Adrenal gland (tissue), 12 donors: ENCODE results near the gene TSPAN8. TPM values are rescaled to one million over a fixed set of nuclear protein-coding genes. Genes with fewer than 3 reads are reported as not detected.

Experiments used
- DNase-seq, 7 donors: peaks; one replicate each; pipeline ENCODE4 v3.0.0-alpha.2; 2019 to 2020
- H3K27ac ChIP-seq, 5 donors: fragments of 200-600 bp; sonication (generic) in 4 of 5; 1 replicate in 3 of 5; 2 replicates in 2 of 5; pipeline versions ENCODE4 v1.5.1 to v1.8.0; 2016 to 2020; ENCODE audit warnings: mild to moderate bottlenecking in 1 of 5
- H3K27me3 ChIP-seq: fragments of 200-600 bp; 2 replicates; pipeline ENCODE4 v1.8.0; 2021
- H3K36me3 ChIP-seq, 2 donors: fragments of 200-600 bp; replicated peaks in 1 of 2; 1 replicate in 1 of 2; 2 replicates in 1 of 2; pipeline versions ENCODE4 v1.5.1 to v1.8.0; 2018 to 2022
- H3K4me1 ChIP-seq, 2 donors: fragments of 200-600 bp; replicated peaks in 1 of 2; 1 replicate in 1 of 2; 2 replicates in 1 of 2; pipeline versions ENCODE4 v1.5.1 to v1.8.0; 2018 to 2021
- H3K4me3 ChIP-seq, 4 donors: fragments of 200-600 bp; sonication (generic) in 3 of 4; one replicate each; pipeline ENCODE4 v1.5.1; 2016 to 2018
- H3K9me3 ChIP-seq, 3 donors: fragments of 200-600 bp; sonication (generic) in 1 of 3; replicated peaks in 1 of 3; 1 replicate in 2 of 3; 2 replicates in 1 of 3; pipeline versions ENCODE4 v1.5.1 to v1.8.0; 2016 to 2021
- POLR2A ChIP-seq, 2 donors: fragments of 450-650 bp; IDR thresholded peaks; one replicate each; pipeline ENCODE4 v1.6.1; 2017; ENCODE audit warnings: antibody characterized with exemption in 2 of 2, mild to moderate bottlenecking in 2 of 2, moderate library complexity in 1 of 2
- WGBS, 4 donors: extraction: QIAGEN DNeasy Blood & Tissue Kit in 2 of 4; methylation state at CpG; one replicate each; pipeline versions ENCODE4 v1.1.5 to v1.1.7; 2013 to 2017; 5-methylcytosine and 5-hydroxymethylcytosine counted together
- intact Hi-C, 2 donors: fragments of 100-400 bp; cut with DNase I; formaldehyde crosslinking; loops; one replicate each; pipeline versions ENCODE4 v1.14.1 to v1.15.0; 2022 to 2023
- polyA plus RNA-seq, 3 donors: library from polyadenylated mRNA; stranded (reverse); fragments of 200-250 nt in 2 of 3; fragments of 350-450 nt in 1 of 3; fragmentation: Illumina TruSeq in 1 of 3; extraction: RNeasy Lipid Tissue Mini Kit (QIAGEN cat#74804) in 1 of 3; gene quantifications; one replicate each; pipeline ENCODE4 v1.2.3, GENCODE V29; 2013 to 2014
- total RNA-seq, 9 donors: library from RNA; depleted of rRNA in 4 of 9; stranded (reverse); fragments of >200 nt in 4 of 9; fragments of 120-200 nt in 1 of 9; fragmentation: NEBNext Ultra II Directional in 1 of 9; extraction: Animal tissue kit (Norgen Biotek cat#: 25700) in 1 of 9; gene quantifications; one replicate each; pipeline versions ENCODE4 v1.1.0 to v1.2.4, GENCODE V29; 2013 to 2023
- TF ChIP-seq, protein P1 (sequence below), 6 experiments: fragments of 450-650 bp in 4 of 6; fragments of 200-600 bp in 2 of 6; sonication (generic) in 1 of 6; IDR thresholded peaks; 1 replicate in 5 of 6; 2 replicates in 1 of 6; pipeline versions ENCODE4 v1.5.1 to v1.8.0; 2016 to 2021; ENCODE audit warnings: antibody characterized with exemption in 6 of 6, mild to moderate bottlenecking in 2 of 6, moderate library complexity in 1 of 6
- donor health status: healthy with polysubstance abuse.
- donor health status: Bipolar disorder and iron deficiency.
- donor health status: DM: yes; HTN: yes; CAD: no.
- donor health status: DM: no; HTN: no; CAD: no.
- donor health status: DM: no; HTN: no; CAD: no.
- donor health status: DM: yes; HTN: yes; CAD: no.

The TSPAN8 gene
- total and polyA plus RNA-seq, 12 donors: 0.90 to 11.6 (median 3.7) TPM

DNA sequence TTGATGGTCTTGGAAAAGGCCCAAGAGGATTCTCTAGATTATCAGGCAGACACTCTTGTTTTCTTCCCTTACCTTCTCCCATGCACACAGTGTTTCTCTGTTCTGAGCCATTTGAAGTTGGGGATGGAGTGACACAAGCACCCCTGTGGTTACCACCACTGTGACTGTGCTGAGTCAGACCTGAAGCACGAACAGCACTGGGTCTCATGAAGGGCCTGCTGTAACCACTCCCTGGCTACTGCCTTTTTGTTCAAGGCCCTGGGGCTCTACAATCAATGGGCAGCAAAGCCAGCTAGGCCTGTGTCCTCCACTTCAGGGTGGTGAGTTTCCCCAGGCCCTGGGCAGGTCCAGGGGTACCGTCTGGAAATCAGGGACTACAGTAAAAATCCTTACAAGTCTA, 65.5 kb downstream of the TSPAN8 start:
- no peaks in the 10 kb centered on the region for H3K4me1 ChIP-seq
- no peaks in the 10 kb centered on the region for H3K9me3 ChIP-seq
- H3K36me3 ChIP-seq: no peaks in the 10 kb centered on the region
- WGBS, 4 donors: 43 to 100% (median 74%) methylated on average over 1 to 2 of the region's 2 CpGs
- H3K27ac ChIP-seq: no peak overlapping the region
- no peak for TF ChIP-seq POLR2A (IDR thresholded peaks at IDR 0.05)
- TF ChIP-seq, protein P1, sequence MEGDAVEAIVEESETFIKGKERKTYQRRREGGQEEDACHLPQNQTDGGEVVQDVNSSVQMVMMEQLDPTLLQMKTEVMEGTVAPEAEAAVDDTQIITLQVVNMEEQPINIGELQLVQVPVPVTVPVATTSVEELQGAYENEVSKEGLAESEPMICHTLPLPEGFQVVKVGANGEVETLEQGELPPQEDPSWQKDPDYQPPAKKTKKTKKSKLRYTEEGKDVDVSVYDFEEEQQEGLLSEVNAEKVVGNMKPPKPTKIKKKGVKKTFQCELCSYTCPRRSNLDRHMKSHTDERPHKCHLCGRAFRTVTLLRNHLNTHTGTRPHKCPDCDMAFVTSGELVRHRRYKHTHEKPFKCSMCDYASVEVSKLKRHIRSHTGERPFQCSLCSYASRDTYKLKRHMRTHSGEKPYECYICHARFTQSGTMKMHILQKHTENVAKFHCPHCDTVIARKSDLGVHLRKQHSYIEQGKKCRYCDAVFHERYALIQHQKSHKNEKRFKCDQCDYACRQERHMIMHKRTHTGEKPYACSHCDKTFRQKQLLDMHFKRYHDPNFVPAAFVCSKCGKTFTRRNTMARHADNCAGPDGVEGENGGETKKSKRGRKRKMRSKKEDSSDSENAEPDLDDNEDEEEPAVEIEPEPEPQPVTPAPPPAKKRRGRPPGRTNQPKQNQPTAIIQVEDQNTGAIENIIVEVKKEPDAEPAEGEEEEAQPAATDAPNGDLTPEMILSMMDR (IDR thresholded peaks at IDR 0.05): no peak
- intact Hi-C loops: no loop called here
- no peak overlapping the region for H3K4me3 ChIP-seq
- no peak for DNase-seq
- H3K27me3 ChIP-seq: no peaks in the 10 kb centered on the region

DNA sequence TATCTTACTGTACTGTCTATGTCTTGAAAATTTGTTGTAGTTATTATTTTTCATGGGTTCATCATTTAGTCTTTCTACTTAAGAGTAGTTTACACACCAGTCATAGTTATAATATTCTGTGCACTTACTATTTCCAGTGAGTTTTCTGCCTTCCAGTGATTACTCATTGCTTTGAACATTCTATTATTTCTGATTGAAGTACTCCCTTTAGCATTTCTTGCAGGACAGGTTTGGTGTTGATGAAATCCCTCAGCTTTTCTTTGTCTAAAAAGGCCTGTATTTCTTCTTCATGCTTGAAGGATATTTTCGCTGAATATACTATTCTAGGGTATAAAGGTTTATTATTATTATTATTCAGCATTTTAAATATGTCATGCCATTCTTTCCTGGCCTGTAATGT, 66.8 kb downstream of the TSPAN8 start:
- H3K36me3 ChIP-seq: no peaks in the 10 kb centered on the region
- no peaks in the 10 kb centered on the region for H3K27me3 ChIP-seq
- intact Hi-C loops: no loop called here
- WGBS, 4 donors: 58 to 90% (median 66%) methylated on average over 1 of the region's 1 CpG
- no peak overlapping the region for H3K4me3 ChIP-seq
- no peak for DNase-seq
- H3K27ac ChIP-seq: no peak overlapping the region
- TF ChIP-seq POLR2A (IDR thresholded peaks at IDR 0.05): no peak
- TF ChIP-seq, protein P1 (IDR thresholded peaks at IDR 0.05): no peak
- no peaks in the 10 kb centered on the region for H3K4me1 ChIP-seq
- no peaks in the 10 kb centered on the region for H3K9me3 ChIP-seq

GRCh38 chr12:71085575-71085974, 72.2 kb downstream of the TSPAN8 start:
- Histone ChIP-seq H3K4me3 (no peak overlapping the region), H3K27me3 (no peaks in the 10 kb centered on the region), H3K36me3 (no peaks in the 10 kb centered on the region), H3K9me3 (peaks cover 0 to 4% (median 0%) of the 10 kb centered on the region in 3 donors), H3K27ac (no peak overlapping the region), H3K4me1 (no peaks in the 10 kb centered on the region)
- intact Hi-C loops: no loop called here
- TF ChIP-seq, protein P1 (IDR thresholded peaks at IDR 0.05): no peak
- TF ChIP-seq POLR2A (IDR thresholded peaks at IDR 0.05): no peak
- DNase-seq: no peak
- WGBS, 4 donors: 78 to 98% (median 90%) methylated on average over 1 of the region's 1 CpG

DNA sequence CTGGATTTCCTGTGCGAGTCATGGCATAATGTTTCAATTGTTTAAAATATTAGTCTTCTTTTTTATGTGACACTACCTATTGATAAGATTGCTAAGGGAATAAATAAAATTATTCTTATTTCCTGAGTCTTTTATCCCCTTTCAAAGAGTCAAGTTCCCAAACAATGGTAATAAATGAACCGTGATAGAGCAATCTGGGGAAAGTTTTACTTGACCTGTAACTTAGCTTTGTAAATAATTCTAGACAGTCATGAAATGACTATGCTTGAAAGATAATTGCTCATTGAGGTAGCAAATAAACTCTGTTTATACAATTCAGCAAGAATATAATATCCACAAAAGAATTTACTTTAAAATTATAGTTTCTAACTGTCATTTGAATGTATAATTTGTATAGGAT, 82.1 kb downstream of the TSPAN8 start:
- no peak for DNase-seq
- intact Hi-C loops: no loop called here
- Histone ChIP-seq H3K27ac (no peak overlapping the region), H3K4me1 (no peaks in the 10 kb centered on the region), H3K9me3 (peaks cover 0 to 3% (median 0%) of the 10 kb centered on the region in 3 donors), H3K27me3 (no peaks in the 10 kb centered on the region), H3K36me3 (no peaks in the 10 kb centered on the region), H3K4me3 (no peak overlapping the region)
- no peak for TF ChIP-seq POLR2A (IDR thresholded peaks at IDR 0.05)
- TF ChIP-seq, protein P1 (IDR thresholded peaks at IDR 0.05): no peak
- WGBS, 4 donors: 73 to 84% (median 79%) methylated on average over 2 of the region's 2 CpGs

Other genes starting within 250 kb of the TSPAN8 start
- 1 to 10 TPM in 4 of 9 donors, under 1 TPM in 4, not detected in 1; 0.11 to 3.7 (median 1.0) TPM for gene PTPRR, start 237.3 kb downstream of the TSPAN8 start, total RNA-seq
- gene PTPRR, start 237.3 kb downstream of the TSPAN8 start, polyA plus RNA-seq: 1 to 10 TPM in 1 of 3 donors, under 1 TPM in 2; 0.51 to 1.4 (median 0.56) TPM